ENCODE results near the gene NMB.

Gene NMB, protein sequence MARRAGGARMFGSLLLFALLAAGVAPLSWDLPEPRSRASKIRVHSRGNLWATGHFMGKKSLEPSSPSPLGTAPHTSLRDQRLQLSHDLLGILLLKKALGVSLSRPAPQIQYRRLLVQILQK

DNA sequence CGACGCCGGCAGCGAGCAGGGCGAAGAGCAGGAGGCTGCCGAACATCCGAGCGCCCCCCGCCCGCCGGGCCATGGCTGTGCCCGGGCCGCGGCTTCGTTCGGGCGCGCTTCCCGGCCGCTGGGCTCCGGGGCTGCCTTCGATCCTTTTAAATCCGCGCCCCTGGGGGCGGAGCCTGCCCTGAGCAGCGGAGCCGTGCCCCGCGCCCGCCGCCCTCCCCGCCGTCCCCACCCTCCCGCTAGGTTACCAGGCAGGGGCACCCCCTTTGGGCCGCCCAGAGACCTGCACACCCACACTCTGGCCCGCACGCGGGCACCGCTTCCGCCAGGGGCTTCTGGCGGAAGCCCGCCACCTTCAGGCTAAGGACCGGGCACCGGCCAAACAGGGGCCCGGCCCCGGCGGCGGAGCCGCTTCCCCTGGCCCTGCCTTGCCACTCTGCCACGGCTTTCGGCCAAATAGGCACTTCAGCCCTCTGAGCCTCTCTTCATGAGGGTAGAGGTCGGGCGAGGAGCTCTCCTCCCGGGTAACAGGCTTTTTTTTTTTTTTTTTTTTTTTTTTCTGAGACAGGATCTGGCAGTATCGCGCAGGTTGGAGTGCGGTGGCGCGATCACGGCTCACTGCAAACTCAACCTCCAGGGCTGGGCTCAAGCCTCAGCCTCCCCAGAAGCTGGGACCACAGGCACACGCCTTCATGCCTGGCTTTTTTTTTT, at the start of gene NMB:
NMB (minus strand) TSS at position 120 of the 708 bp plus-strand sequence; CDS start at position 73, 47 bp downstream.
- peak within 1 kb of the TSS; percentile 57 for H3K4me3 ChIP-seq (ENCODE audit: low read depth, low read length)
- no peak for DNase-seq (ENCODE audit: low read depth, low spot score)
- ChIA-PET CTCF (interaction anchor here (0.6 to 3.6 kb wide), 14 partner anchors 8 to 330 kb away, joined by 3 to 26 read pairs (median 4); partner anchors contain the start of gene SEC11A), POLR2A (interaction anchor here (0.6 to 1.5 kb wide), 7 partner anchors 9 to 253 kb away, joined by 3 to 7 read pairs (median 3); partner anchors contain the start of gene SEC11A)
- TF ChIP-seq, protein P1, sequence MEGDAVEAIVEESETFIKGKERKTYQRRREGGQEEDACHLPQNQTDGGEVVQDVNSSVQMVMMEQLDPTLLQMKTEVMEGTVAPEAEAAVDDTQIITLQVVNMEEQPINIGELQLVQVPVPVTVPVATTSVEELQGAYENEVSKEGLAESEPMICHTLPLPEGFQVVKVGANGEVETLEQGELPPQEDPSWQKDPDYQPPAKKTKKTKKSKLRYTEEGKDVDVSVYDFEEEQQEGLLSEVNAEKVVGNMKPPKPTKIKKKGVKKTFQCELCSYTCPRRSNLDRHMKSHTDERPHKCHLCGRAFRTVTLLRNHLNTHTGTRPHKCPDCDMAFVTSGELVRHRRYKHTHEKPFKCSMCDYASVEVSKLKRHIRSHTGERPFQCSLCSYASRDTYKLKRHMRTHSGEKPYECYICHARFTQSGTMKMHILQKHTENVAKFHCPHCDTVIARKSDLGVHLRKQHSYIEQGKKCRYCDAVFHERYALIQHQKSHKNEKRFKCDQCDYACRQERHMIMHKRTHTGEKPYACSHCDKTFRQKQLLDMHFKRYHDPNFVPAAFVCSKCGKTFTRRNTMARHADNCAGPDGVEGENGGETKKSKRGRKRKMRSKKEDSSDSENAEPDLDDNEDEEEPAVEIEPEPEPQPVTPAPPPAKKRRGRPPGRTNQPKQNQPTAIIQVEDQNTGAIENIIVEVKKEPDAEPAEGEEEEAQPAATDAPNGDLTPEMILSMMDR (IDR thresholded peaks at IDR 0.05; ENCODE audit: insufficient read depth, low read length, missing control alignments), result peak; percentile 71

DNA sequence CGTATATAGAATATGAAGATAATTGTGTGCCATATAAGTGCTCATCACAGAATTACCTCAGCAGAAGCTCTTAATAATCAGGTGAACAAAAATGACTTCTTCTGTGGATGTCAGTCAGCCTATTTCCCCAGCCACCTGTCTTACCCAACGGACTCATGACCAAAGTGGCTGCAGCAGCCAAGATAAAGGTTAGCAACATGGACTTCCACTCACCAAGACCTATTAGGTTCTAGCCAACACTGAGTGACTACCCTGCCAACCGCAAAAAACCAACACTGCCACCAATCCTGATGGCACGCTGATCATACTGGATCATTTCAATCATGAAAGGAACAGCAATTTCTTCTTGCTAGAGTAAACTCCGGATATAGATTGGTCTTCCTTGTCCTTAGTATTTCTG, 45.8 kb upstream of the NMB start:
- POLR2A ChIA-PET, result interaction anchor here (1.1 kb wide), 1 partner anchor 12 kb away, joined by 3 read pairs; the partner anchor contains the start of gene SEC11A
- H3K4me3 ChIP-seq (ENCODE audit: low read depth, low read length), result no peak overlapping the region

DNA sequence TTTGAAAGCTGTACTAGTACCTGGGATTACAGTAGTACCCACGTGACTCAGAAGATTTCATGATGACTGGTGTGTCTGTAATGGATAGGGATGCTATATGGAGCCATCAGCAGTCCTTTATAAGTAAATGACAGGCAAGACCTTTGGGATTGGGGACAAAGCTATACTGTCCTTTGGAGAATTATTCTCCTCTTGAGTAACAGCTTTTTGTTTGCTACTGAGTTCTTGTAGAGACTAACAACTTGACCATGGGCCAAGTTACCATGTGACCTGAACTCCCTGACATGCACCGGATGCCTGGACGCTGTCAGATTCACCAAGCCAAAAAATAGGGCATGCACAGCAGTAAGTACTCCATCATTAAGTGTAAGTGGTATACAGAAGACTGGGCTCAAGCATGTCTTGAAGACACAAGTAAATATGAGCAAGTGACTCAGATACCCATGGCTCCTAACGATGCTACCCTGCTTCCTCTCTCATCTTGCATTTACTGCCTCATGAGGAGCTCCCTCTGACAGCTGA, 45.0 kb upstream of the NMB start:
- TF ChIP-seq, protein P1 (IDR thresholded peaks at IDR 0.05; ENCODE audit: insufficient read depth, low read length, missing control alignments), result no peak
- DNase-seq (ENCODE audit: low read depth, low spot score), result no peak
- POLR2A ChIA-PET, result no interaction called here
- no peak overlapping the region for H3K4me3 ChIP-seq (ENCODE audit: low read depth, low read length)
- CTCF ChIA-PET, result interaction anchor here (0.7 to 1.8 kb wide), 2 partner anchors 11 to 27 kb away, joined by 3 to 5 read pairs; no protein-coding TSS in a partner anchor

More for the DNA sequence above, 45.8 kb upstream of the NMB start:
- TF ChIP-seq, protein P1 (IDR thresholded peaks at IDR 0.05; ENCODE audit: insufficient read depth, low read length, missing control alignments), result no peak
- no peak for DNase-seq (ENCODE audit: low read depth, low spot score)
- CTCF ChIA-PET, result interaction anchor here (1.1 to 1.8 kb wide), 3 partner anchors 10 to 12 kb away, joined by 3 to 5 read pairs (median 4); no protein-coding TSS in a partner anchor

DNA sequence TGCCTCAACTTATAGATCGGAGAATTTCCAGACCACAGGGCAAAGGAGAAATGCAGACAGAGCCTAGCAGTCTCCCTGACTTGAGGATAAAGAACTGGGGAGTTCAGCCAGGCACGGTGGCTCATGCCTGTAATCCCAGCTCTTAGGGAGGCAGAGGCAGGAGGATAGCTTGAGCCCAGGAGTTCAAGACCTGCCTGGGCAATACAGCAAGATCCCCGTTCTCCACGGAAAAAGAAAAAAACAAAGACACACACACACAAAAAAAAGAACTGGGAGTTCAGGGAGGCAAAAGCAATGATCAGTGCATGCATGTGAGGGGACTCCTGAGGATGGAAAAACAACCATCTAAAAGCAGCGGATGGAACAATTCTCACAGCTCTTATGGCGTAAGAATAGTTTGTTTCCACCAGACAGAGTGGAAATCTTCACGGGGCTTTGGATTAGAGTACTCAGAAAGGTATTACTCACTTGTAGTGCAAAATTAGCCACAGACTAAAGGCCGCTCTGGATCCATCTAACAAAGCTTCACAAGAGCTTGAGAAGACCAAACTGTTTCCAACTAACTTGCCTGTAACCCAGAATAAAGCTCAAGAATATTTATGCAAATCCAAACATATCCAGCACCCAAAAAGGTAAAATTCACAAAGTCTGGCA, 41.7 kb upstream of the NMB start:
- no peak overlapping the region for H3K4me3 ChIP-seq (ENCODE audit: low read depth, low read length)
- ChIA-PET POLR2A (no interaction called here), CTCF (no interaction called here)
- TF ChIP-seq, protein P1 (IDR thresholded peaks at IDR 0.05; ENCODE audit: insufficient read depth, low read length, missing control alignments), result no peak
- no peak for DNase-seq (ENCODE audit: low read depth, low spot score)

DNA sequence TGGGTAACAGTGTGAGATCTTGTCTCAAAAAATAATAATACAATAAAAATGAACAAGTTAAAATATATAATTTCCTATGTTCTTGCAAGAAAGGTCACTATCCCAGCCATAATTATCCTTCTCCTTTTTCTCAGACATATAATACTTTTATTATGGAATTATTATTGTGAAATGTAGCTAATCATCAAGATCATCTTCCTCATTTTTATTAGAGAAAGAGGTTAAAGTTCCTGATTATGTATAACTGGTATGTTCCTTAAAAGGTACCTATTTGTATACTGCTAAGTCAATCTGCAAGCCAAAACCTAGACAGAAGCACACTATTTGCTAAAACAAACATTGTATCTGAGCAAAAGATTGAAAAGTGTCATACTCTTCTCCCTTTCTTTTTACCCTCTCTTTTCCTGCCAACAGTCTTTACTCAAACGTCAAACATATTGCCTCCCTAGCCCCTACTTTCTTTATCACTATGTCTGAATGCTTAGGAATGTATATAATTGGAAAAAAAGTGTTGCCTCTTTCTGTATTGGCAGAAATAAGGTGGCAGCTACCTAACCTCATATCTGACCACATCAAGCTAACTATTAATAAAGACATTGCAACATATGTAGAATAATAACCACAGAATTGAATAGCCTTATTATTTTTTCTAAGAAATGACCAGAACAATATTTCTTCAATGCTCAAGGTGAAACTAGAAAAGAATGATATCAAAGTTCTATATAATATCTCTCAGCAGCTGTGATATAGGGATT, 39.4 kb upstream of the NMB start:
- POLR2A ChIA-PET, result interaction anchor here (0.8 to 1.5 kb wide), 3 partner anchors 9 to 19 kb away, joined by 3 to 4 read pairs (median 3); partner anchors contain the start of gene SEC11A
- TF ChIP-seq, protein P1 (IDR thresholded peaks at IDR 0.05; ENCODE audit: insufficient read depth, low read length, missing control alignments), result no peak
- CTCF ChIA-PET, result interaction anchor here (0.8 to 1.7 kb wide), 6 partner anchors 11 to 231 kb away, joined by 3 to 5 read pairs (median 3); partner anchors contain the start of gene ZNF592
- no peak for DNase-seq (ENCODE audit: low read depth, low spot score)
- H3K4me3 ChIP-seq (ENCODE audit: low read depth, low read length), result no peak overlapping the region
